Raji (cell line): ENCODE measurements around the gene PTPRQ.

Experiments used
- POLR2A ChIP-seq: IDR thresholded peaks from 2 replicates; pipeline ENCODE4 v1.6.1; 2011; ENCODE audit warnings: low read depth, low read length, control low read depth; ENCODE audit not compliant: insufficient read depth

The PTPRQ gene

DNA sequence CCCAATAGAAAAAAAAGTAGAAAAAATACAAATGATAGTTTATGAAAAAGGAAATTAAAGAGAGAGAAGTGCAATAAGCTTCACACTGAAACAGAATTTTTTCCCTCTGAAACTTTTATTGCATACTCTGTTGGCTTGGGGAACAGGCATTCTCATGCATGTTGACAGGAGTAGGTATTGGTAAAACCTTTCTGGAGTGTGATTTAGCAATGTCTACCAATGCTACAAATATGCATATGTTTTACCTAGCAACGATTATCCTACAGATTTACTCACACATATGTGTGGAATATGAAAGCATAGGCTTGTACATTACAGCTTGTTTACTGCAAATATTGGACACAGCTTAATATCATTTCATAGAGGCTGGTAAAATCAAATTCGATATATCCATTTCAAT, 137.7 kb downstream of the PTPRQ start:
- no peak for TF ChIP-seq POLR2A

- no peak for TF ChIP-seq POLR2A
Measured at GRCh38 chr12:80582431-80582830, 138.4 kb downstream of the PTPRQ start.

DNA sequence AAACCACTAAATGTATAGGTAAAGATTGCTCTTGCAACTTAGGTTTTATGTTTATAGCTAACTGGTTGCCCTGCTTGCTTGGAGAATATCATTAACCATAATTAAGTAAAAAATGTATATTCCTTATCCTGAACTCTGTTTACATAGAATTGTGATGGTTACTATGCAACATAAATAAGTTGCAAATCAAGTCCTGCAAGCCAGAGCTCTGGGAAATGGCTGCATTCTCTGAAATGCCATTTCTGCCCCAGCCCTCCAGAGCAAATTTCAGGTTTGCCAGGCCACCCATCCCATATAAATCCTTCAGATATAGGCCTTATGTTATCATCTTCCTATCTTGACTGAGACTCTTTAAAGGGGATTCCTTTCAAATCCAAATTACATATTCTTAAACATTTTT, 145.0 kb downstream of the PTPRQ start:
- no peak for TF ChIP-seq POLR2A

DNA sequence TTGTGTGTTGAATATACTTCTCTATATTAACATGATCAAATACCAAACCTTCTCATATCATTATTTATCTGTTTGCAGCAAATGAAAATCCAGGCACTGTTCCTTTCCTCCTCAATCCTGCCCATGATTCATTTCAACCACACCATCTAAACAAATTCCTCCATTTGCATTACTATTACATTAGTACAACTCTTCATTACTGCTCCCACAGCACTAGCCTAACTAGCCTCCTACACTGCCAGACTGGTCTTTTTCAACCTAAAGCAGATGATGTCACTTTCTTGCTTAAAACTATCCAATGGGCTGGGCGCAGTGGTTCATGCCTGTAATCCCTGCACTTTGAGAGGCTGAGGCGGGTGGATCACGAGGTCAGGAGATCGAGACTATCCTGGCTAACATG, 146.1 kb downstream of the PTPRQ start:
- TF ChIP-seq POLR2A, result no peak

DNA sequence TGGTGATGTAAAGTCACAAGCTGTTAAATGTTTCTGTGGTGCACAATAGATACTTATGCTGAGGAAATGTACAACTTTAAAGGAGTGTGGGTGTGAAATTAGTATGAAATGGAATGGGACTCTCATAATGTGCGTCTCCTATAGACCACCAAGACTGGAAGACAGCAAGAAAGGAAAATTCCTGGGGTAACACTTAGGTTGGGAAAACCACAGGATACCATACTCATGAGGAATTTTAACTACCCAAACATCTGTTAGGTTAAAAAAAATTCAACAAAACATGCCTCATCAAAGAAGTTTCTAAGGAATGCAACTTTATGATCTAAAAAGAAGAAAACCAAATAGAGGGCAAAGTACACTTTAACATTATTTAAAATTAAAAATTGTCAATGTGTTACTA, 149.7 kb downstream of the PTPRQ start:
- no peak for TF ChIP-seq POLR2A

DNA sequence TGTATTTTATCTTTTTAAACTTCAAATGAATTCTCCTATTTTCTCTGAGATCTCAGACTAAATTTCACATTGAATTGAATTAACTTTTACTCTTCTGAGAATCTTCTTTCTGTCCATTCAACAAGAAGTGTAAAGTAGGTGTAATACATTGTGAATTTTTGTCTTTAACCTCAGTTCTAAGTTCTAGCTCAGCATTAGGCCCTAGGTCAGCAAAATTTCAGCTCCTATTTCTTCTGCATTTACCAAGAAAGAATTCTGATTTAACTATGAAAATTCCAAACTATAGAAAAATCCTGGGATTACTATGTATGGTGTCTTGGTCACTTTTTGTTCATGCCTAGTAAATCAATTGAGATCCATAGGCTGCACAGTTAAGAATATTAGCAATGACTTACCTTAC, 152.5 kb downstream of the PTPRQ start:
- no peak for TF ChIP-seq POLR2A

DNA sequence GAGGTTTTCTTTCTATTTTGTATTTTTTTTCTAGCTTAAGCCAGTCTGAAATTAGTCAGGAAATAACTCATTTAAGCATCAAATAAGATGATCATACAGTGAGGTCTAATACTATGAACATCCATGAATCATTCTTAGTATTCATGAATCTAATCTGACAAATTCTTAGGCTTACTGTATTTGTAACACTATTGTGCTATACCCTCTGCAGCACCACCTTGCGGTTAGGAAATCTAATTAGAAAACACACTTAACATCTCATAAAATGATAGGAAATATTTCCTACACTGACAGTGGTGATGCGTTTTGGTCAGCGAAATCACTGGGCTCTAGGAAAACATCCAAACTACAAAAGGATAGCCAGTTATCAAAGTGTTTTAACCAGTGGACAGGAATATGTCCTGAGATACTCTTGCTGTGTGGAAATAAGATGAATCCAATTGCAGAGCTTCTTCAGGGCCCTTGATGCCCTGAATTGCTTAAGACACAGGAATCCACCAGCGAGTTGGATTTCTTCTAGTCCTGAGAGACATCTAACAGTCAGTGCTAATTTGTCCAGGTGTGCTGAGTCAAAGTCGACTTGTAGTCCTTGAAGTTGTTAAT, 154.1 kb downstream of the PTPRQ start:
- TF ChIP-seq POLR2A, result no peak

DNA sequence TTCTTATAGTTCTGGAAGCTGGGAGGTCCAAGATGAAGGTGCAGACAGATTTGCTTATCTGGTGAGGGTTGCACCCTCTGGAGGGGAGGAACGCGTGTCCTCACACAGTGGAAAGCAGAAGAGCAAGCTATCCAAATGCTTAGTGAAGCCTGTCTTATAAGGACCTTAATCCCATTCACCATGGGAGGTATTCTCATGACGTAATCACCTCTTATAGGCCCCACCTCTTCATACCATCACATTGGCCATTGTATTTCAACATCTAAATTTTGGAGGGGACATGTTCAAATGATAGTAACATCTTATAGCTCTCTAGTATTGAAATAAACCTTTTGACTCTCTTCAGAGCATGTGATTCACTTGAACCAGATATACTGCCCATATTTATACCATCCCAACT, 158.4 kb downstream of the PTPRQ start:
- no peak for TF ChIP-seq POLR2A

DNA sequence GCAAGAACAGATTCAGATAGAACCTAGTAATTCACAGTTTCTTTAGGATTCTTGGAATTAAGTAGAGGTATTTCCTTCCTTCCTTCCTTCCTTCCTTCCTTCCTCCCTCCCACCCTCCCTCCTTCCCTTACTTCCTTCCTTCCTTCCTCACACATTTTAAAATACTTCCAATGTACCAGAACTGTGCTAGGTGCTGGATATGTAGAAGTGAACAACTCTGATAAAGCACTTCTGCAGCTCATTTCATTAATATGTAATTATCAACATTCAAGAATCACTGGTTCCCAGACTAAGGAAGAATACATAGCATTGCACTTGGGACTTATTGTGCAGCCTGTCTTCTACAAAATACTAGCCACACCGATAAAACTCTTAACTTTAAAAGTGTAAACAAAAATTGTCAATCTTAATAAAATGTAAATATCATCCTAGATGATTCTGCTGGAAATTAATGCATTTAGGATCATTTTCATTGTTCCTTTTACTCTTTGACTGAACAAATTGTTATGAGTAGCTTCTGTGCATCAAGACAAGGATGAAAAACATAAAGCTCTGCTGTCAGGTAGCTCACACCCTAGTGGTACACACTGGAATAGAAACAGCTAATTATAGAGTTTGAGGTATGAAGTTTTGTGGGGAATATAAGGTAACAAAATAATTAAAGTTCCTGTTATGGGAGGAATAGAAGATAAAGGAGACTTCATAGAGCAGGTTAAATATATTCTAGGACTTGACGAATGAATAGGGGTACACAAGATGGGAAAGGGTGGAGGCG, 163.5 kb downstream of the PTPRQ start:
- TF ChIP-seq POLR2A, result no peak

GRCh38 chr12:80617733-80618132, 173.7 kb downstream of the PTPRQ start:
- no peak for TF ChIP-seq POLR2A

- no peak for TF ChIP-seq POLR2A
Measured at GRCh38 chr12:80620281-80620680, 176.2 kb downstream of the PTPRQ start.

- TF ChIP-seq POLR2A, result no peak
Measured at GRCh38 chr12:80622271-80622670, 178.2 kb downstream of the PTPRQ start.

DNA sequence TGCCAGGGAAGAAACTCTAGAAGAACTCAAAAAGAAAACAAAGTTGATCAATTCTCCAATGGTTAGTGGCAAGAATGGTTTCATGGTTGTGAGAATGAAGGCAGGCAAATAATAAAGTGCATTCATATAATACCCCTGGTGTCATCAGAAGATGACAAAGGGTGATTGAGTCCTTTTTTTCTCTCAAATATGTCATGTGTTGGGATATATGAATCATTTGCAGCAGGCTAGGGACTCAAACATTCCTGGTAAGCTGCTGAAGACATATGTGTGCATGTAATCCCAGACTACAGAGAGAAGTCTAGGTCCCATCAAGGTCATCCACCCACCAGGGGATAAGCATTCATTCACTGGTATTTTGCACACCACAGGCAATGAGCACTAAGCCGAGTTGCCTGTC, 181.0 kb downstream of the PTPRQ start:
- no peak for TF ChIP-seq POLR2A

- TF ChIP-seq POLR2A, result no peak
Measured at GRCh38 chr12:80625901-80626300, 181.9 kb downstream of the PTPRQ start.

GRCh38 chr12:80627782-80628181, 183.7 kb downstream of the PTPRQ start:
- no peak for TF ChIP-seq POLR2A

DNA sequence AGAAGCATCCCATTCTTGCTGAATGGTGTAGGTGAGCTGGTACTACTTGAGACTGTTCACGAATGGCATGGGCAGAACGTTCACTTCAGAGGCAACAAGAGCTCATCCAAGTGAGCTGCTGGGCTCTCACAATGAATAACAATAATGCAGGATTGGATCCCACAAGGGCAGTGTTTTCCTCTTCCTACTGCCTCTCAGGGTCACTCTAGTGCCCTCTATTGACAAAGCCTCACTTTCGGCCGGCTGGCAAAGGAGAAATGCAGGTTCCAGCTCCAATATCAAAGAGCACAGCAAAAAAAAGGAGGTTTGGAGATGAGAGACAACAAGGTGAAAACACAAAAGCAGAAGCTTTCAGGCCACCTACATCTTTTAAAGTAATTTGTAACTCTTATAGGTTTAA, 188.8 kb downstream of the PTPRQ start:
- no peak for TF ChIP-seq POLR2A

DNA sequence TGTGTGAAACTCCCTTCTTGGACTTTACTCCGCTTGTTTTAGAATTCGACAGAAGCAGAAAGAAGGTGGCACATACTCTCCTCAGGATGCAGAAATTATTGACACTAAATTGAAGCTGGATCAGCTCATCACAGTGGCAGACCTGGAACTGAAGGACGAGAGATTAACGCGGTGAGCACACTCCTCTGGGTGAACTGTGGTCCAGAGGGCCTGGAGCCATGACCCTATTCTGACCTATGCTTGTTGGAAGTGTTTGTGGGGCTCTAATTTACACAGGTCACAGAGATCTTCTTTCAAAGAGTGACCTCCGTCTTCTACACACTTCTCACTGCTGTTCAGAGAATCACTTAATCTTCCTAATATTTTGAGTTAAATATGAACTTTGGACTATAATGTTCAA, 190.9 kb downstream of the PTPRQ start:
- no peak for TF ChIP-seq POLR2A
